Measurements from ENCODE around the gene CDKN2A. TPM values are rescaled to one million over a fixed set of nuclear protein-coding genes. Genes with fewer than 3 reads are reported as not detected.

The CDKN2A gene
- polyA plus RNA-seq, 1 experiment = 29.7 TPM

GRCh38 chr9:21935631-21936030 lies 58.6 kb downstream of the CDKN2A start:
- DNase-seq (ENCODE audit: low read depth, low spot score) = no peak
- ChIA-PET POLR2A (no interaction called here), CTCF (no interaction called here)
- no peaks in the 10 kb centered on the region for H3K9me3 ChIP-seq (ENCODE audit: control insufficient read depth, insufficient read depth, low read length)
- no peak overlapping the region for H3K4me3 ChIP-seq (ENCODE audit: low read depth, low read length)
- no peak for TF ChIP-seq CTCF (IDR thresholded peaks at IDR 0.05; ENCODE audit: low read depth, low read length)
- no peaks in the 10 kb centered on the region for H3K27me3 ChIP-seq (ENCODE audit: control insufficient read depth, insufficient read depth, low read length)
- H3K27ac ChIP-seq (ENCODE audit: low read depth, low read length) = no peak overlapping the region

- Histone ChIP-seq H3K9me3 (ENCODE audit: control insufficient read depth, insufficient read depth, low read length) (no peaks in the 10 kb centered on the region), H3K27me3 (ENCODE audit: control insufficient read depth, insufficient read depth, low read length) (no peaks in the 10 kb centered on the region), H3K27ac (ENCODE audit: low read depth, low read length) (no peak overlapping the region), H3K4me3 (ENCODE audit: low read depth, low read length) (no peak overlapping the region)
- DNase-seq (ENCODE audit: low read depth, low spot score) = no peak
- ChIA-PET CTCF (interaction anchor here (0.9 to 2.3 kb wide), 2 partner anchors 310 to 519 kb away, joined by 3 to 8 read pairs; no protein-coding TSS in a partner anchor), POLR2A (no interaction called here)
- no peak for TF ChIP-seq CTCF (IDR thresholded peaks at IDR 0.05; ENCODE audit: low read depth, low read length)
These were observed 60.3 kb downstream of the CDKN2A start for GRCh38 chr9:21933865-21934264.

- CTCF ChIA-PET = interaction anchor here (0.6 to 2.3 kb wide), 2 partner anchors 311 to 536 kb away, joined by 3 to 8 read pairs; no protein-coding TSS in a partner anchor
- no peak for DNase-seq (ENCODE audit: low read depth, low spot score)
- TF ChIP-seq CTCF (IDR thresholded peaks at IDR 0.05; ENCODE audit: low read depth, low read length) = no peak
These were observed 60.9 kb downstream of the CDKN2A start for GRCh38 chr9:21933281-21933680.

GRCh38 chr9:21931428-21931827 lies 62.8 kb downstream of the CDKN2A start:
- H3K27ac ChIP-seq (ENCODE audit: low read depth, low read length) = no peak overlapping the region
- ChIA-PET CTCF (interaction anchor here (0.7 kb wide), 1 partner anchor 11 kb away, joined by 3 read pairs; no protein-coding TSS in a partner anchor), POLR2A (interaction anchor here (1.7 kb wide), 1 partner anchor 11 kb away, joined by 4 read pairs; no protein-coding TSS in a partner anchor)
- no peaks in the 10 kb centered on the region for H3K9me3 ChIP-seq (ENCODE audit: control insufficient read depth, insufficient read depth, low read length)
- DNase-seq (ENCODE audit: low read depth, low spot score) = no peak
- no peak overlapping the region for H3K4me3 ChIP-seq (ENCODE audit: low read depth, low read length)
- no peak for TF ChIP-seq CTCF (IDR thresholded peaks at IDR 0.05; ENCODE audit: low read depth, low read length)
- no peaks in the 10 kb centered on the region for H3K27me3 ChIP-seq (ENCODE audit: control insufficient read depth, insufficient read depth, low read length)

More at GRCh38 chr9:21933281-21933680, 60.9 kb downstream of the CDKN2A start:
- POLR2A ChIA-PET = interaction anchor here (1.7 kb wide), 1 partner anchor 13 kb away, joined by 4 read pairs; no protein-coding TSS in a partner anchor
- no peak overlapping the region for H3K27ac ChIP-seq (ENCODE audit: low read depth, low read length)
- H3K9me3 ChIP-seq (ENCODE audit: control insufficient read depth, insufficient read depth, low read length) = no peaks in the 10 kb centered on the region
- H3K27me3 ChIP-seq (ENCODE audit: control insufficient read depth, insufficient read depth, low read length) = no peaks in the 10 kb centered on the region
- H3K4me3 ChIP-seq (ENCODE audit: low read depth, low read length) = no peak overlapping the region

- no peak for DNase-seq (ENCODE audit: low read depth, low spot score)
- no peak for TF ChIP-seq CTCF (IDR thresholded peaks at IDR 0.05; ENCODE audit: low read depth, low read length)
- H3K27ac ChIP-seq (ENCODE audit: low read depth, low read length) = no peak overlapping the region
- ChIA-PET CTCF (interaction anchor here (1.4 kb wide), 1 partner anchor 80 kb away, joined by 4 read pairs; no protein-coding TSS in a partner anchor), POLR2A (no interaction called here)
- no peaks in the 10 kb centered on the region for H3K9me3 ChIP-seq (ENCODE audit: control insufficient read depth, insufficient read depth, low read length)
- no peaks in the 10 kb centered on the region for H3K27me3 ChIP-seq (ENCODE audit: control insufficient read depth, insufficient read depth, low read length)
- no peak overlapping the region for H3K4me3 ChIP-seq (ENCODE audit: low read depth, low read length)
These were observed 66.4 kb downstream of the CDKN2A start for GRCh38 chr9:21927752-21928151.
